ENCODE data around the gene UGT1A1. TPM values are rescaled to one million over a fixed set of nuclear protein-coding genes. Genes with fewer than 3 reads are reported as not detected.
"Not testable (repeated sequence)": the region's sequence is repeated elsewhere in the genome, so short reads cannot be mapped to it uniquely, and the experiment has no call there.

Gene UGT1A1
- total and polyA plus RNA-seq, 2 donors (not counting 3 experiments of a cell fraction or from before 2014, with no cell fraction given) = not detected

DNA sequence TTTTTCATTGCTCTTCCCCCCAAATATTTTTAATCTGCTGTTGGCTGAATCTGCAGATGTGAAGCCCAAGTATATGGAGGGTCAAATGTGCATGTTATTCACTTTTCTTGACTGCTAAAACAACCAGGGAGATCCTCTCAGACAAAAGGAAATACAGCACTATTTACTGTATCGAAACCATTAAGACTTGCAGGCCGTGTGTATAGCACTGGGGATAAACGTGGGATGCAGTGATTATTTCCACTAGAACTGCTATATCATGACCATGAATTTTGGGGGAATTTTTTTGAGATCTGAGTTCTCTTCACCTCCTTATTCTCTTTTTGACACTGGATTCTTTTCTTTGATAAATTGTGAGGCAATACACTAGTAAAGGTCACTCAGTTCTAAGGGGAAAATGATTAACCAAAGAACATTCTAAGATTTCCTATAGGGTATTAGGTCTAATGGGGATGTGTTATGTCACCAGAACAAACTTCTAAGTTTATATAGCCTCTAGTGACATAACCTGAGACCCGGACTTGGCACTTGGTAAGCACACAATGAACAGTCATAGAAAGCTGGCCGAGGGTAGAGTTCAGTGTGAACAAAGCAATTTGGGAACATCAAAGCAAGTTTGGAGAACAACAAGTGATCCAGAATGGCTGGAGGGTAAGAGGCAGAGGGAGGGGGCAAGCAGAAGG lies 14.9 kb upstream of the UGT1A1 start:
- Histone ChIP-seq H3K4me3 (replicated peaks in 1 of 3; ENCODE audit: insufficient read depth in 1 of 3, low read depth in 1 of 3, low read length in 3 of 3) (no peak overlapping the region), H3K4me2 (ENCODE audit: insufficient read depth, low read length) (no peak overlapping the region), H3K79me2 (ENCODE audit: control insufficient read depth, insufficient read depth, low read length) (no peaks in the 10 kb centered on the region), H3K27ac (ENCODE audit: insufficient read depth, low read depth, low read length) (no peak overlapping the region), H3K4me1 (ENCODE audit: control insufficient read depth, extremely low read depth, insufficient read depth, low read length) (no peaks in the 10 kb centered on the region), H3K27me3 (ENCODE audit: control insufficient read depth in 2 of 2, insufficient read depth in 2 of 2, low read length in 2 of 2) (peaks cover 0 to 2% of the 10 kb centered on the region in 2 experiments), H3K36me3 (ENCODE audit: control insufficient read depth in 2 of 2, extremely low read depth in 1 of 2, insufficient read depth in 2 of 2, low read length in 2 of 2) (no peaks in the 10 kb centered on the region), H2AFZ (ENCODE audit: low read depth, low read length) (no peak overlapping the region), H3K9ac (replicated peaks; ENCODE audit: extremely low read depth, insufficient read depth, low read length) (no peak overlapping the region), H3K9me1 (replicated peaks; ENCODE audit: control insufficient read depth, extremely low read depth, insufficient read depth, low read length) (no peaks in the 10 kb centered on the region), H3K9me3 (replicated peaks; ENCODE audit: control insufficient read depth, insufficient read depth, low read length) (no peaks in the 10 kb centered on the region), H4K20me1 (replicated peaks; ENCODE audit: control insufficient read depth, extremely low read depth, insufficient read depth, low read length) (no peaks in the 10 kb centered on the region)
- TF ChIP-seq, protein P1, sequence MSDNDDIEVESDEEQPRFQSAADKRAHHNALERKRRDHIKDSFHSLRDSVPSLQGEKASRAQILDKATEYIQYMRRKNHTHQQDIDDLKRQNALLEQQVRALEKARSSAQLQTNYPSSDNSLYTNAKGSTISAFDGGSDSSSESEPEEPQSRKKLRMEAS (IDR thresholded peaks at IDR 0.05; ENCODE audit: insufficient read depth, insufficient read length) = no peak
- DNase-seq (ENCODE audit: low read depth, low spot score) = no peak
- intact Hi-C loops (cut with micrococcal nuclease) = no loop called here
- dilution Hi-C loops (cut with MboI; ENCODE audit: extremely low pct_ligation_motif_present, low sequenced_read_pairs) = no loop called here
- BruUV-seq (replicated peaks) = no TSS peak
- ChIA-PET CTCF (no interaction called here), POLR2A (no interaction called here)
- no peak for FAIRE-seq

- H3K9ac ChIP-seq (replicated peaks; ENCODE audit: extremely low read depth, insufficient read depth, low read length); POLR2A ChIA-PET; CTCF ChIA-PET; BruUV-seq (replicated peaks); intact Hi-C loops (cut with micrococcal nuclease); H3K4me1 ChIP-seq (ENCODE audit: control insufficient read depth, extremely low read depth, insufficient read depth, low read length); H3K27me3 ChIP-seq (ENCODE audit: control insufficient read depth in 2 of 2, insufficient read depth in 2 of 2, low read length in 2 of 2); FAIRE-seq; H3K9me1 ChIP-seq (replicated peaks; ENCODE audit: control insufficient read depth, extremely low read depth, insufficient read depth, low read length); H2AFZ ChIP-seq (ENCODE audit: low read depth, low read length); H3K9me3 ChIP-seq (replicated peaks; ENCODE audit: control insufficient read depth, insufficient read depth, low read length); H3K79me2 ChIP-seq (ENCODE audit: control insufficient read depth, insufficient read depth, low read length); H4K20me1 ChIP-seq (replicated peaks; ENCODE audit: control insufficient read depth, extremely low read depth, insufficient read depth, low read length); dilution Hi-C loops (cut with MboI; ENCODE audit: extremely low pct_ligation_motif_present, low sequenced_read_pairs); H3K4me3 ChIP-seq (replicated peaks in 1 of 3; ENCODE audit: insufficient read depth in 1 of 3, low read depth in 1 of 3, low read length in 3 of 3); H3K27ac ChIP-seq (ENCODE audit: insufficient read depth, low read depth, low read length); DNase-seq (ENCODE audit: low read depth, low spot score); H3K36me3 ChIP-seq (ENCODE audit: control insufficient read depth in 2 of 2, extremely low read depth in 1 of 2, insufficient read depth in 2 of 2, low read length in 2 of 2); H3K4me2 ChIP-seq (ENCODE audit: insufficient read depth, low read length): not testable (repeated sequence)
Observed at GRCh38 chr2:233745838-233746237, 14.2 kb upstream of the UGT1A1 start.

Measured in endothelial cell of umbilical vein (primary cell).